Neural cell (in vitro differentiated cells): Measurements from ENCODE around the gene UTP14A. TPM values are rescaled to one million over a fixed set of nuclear protein-coding genes. Genes with fewer than 3 reads are reported as not detected.
"Not testable (repeated sequence)": the region's sequence is repeated elsewhere in the genome, so short reads cannot be mapped to it uniquely, and the experiment has no call there.

ENCODE experiments used
- H2AFZ ChIP-seq: fragments of 200-600, 300-800 bp; sonication (generic), shearing (Covaris generic); 2 replicates; pipeline ENCODE4 v1.6.0; 2014; ENCODE audit warnings: low read depth, mild to moderate bottlenecking, antibody characterized with exemption, low read length, moderate library complexity
- H3F3A ChIP-seq: fragments of 200-600 bp; shearing (Covaris generic); 2 replicates; pipeline ENCODE4 v1.6.1; 2016; ENCODE audit warnings: mild to moderate bottlenecking, moderate library complexity, mixed read lengths, antibody characterized with exemption, low read length; ENCODE audit not compliant: insufficient read depth, poor library complexity, severe bottlenecking
- H3K27ac ChIP-seq: fragments of 200-600, 300-800 bp; sonication (generic), shearing (Covaris generic); 2 replicates; pipeline ENCODE4 v1.5.1; 2014; ENCODE audit warnings: mild to moderate bottlenecking, low read length, moderate library complexity
- H3K27me3 ChIP-seq: fragments of 300-800, 200-600 bp; sonication (generic), shearing (Covaris generic); 2 replicates; pipeline ENCODE4 v1.6.0; 2014; ENCODE audit warnings: mild to moderate bottlenecking, low read depth, low read length, moderate library complexity; ENCODE audit not compliant: insufficient read depth
- H3K36me3 ChIP-seq: fragments of 300-800, 200-600 bp; sonication (generic), shearing (Covaris generic); 2 replicates; pipeline ENCODE4 v1.5.1; 2014; ENCODE audit warnings: mild to moderate bottlenecking, antibody characterized with exemption, low read length, moderate library complexity; ENCODE audit not compliant: insufficient read depth
- H3K4me2 ChIP-seq: fragments of 300-800, 200-600 bp; sonication (generic), shearing (Covaris generic); 2 replicates; pipeline ENCODE4 v1.6.0; 2014; ENCODE audit warnings: mild to moderate bottlenecking, low read length
- H3K4me3 ChIP-seq: fragments of 300-800, 200-600 bp; sonication (generic), shearing (Covaris generic); 2 replicates; pipeline ENCODE4 v1.5.1; 2014; ENCODE audit warnings: mild to moderate bottlenecking, low read length, moderate library complexity
- H3K79me2 ChIP-seq: fragments of 200-600 bp; shearing (Covaris generic); replicated peaks from 2 replicates; pipeline ENCODE4 v1.6.0; 2014; ENCODE audit warnings: mild to moderate bottlenecking, low read length, moderate library complexity; ENCODE audit not compliant: insufficient read depth
- H3K9ac ChIP-seq: fragments of 300-800, 200-600 bp; sonication (generic), shearing (Covaris generic); 2 replicates; pipeline ENCODE4 v1.6.1; 2016; ENCODE audit warnings: mild to moderate bottlenecking, low read length, mixed read lengths
- H3K9me2 ChIP-seq: fragments of 200-600 bp; shearing (Covaris generic); 2 replicates; pipeline ENCODE4 v1.6.1; 2016; ENCODE audit warnings: mild to moderate bottlenecking, low read length, mixed read lengths; ENCODE audit not compliant: insufficient read depth
- H3K9me3 ChIP-seq: fragments of 200-600, 300-800 bp; sonication (generic), shearing (Covaris generic); 2 replicates; pipeline ENCODE4 v1.6.1; 2016; ENCODE audit warnings: mild to moderate bottlenecking, mixed run types, low read length, moderate library complexity, mixed read lengths
- H4K20me1 ChIP-seq: fragments of 200-600 bp; shearing (Covaris generic); 2 replicates; pipeline ENCODE4 v1.6.1; 2016; ENCODE audit warnings: mild to moderate bottlenecking, mixed run types; ENCODE audit not compliant: insufficient read depth
- EP300 ChIP-seq: fragments of 450-650 bp; conservative IDR thresholded peaks from 2 replicates; pipeline ENCODE4 v1.6.1; 2014; ENCODE audit warnings: antibody characterized with exemption, mild to moderate bottlenecking, moderate library complexity; ENCODE audit not compliant: poor library complexity, severe bottlenecking
- EZH2 ChIP-seq: fragments of 200-600, 300-800 bp; shearing (Covaris generic), sonication (generic); IDR thresholded peaks from 2 replicates; pipeline ENCODE4 v1.6.1; 2014; ENCODE audit warnings: antibody characterized with exemption, low read length, borderline replicate concordance, mild to moderate bottlenecking; ENCODE audit not compliant: insufficient read depth, poor library complexity, severe bottlenecking
- MXI1 ChIP-seq: fragments of 450-650 bp; conservative IDR thresholded peaks from 2 replicates; pipeline ENCODE4 v1.6.1; 2014; ENCODE audit warnings: antibody characterized with exemption, mild to moderate bottlenecking; ENCODE audit not compliant: poor library complexity, severe bottlenecking
- POLR2AphosphoS5 ChIP-seq: IDR thresholded peaks from 2 replicates; pipeline ENCODE4 v1.6.1; 2012
- RAD21 ChIP-seq: fragments of 450-650 bp; conservative IDR thresholded peaks from 2 replicates; pipeline ENCODE4 v1.6.1; 2014; ENCODE audit warnings: antibody characterized with exemption, mild to moderate bottlenecking, moderate library complexity
- REST ChIP-seq: IDR thresholded peaks from 2 replicates; pipeline ENCODE4 v1.6.1; 2012; ENCODE audit warnings: borderline replicate concordance
- SMC3 ChIP-seq: fragments of 450-650 bp; conservative IDR thresholded peaks from 2 replicates; pipeline ENCODE4 v1.6.1; 2014; ENCODE audit warnings: antibody characterized with exemption, mild to moderate bottlenecking, moderate library complexity; ENCODE audit not compliant: poor library complexity
- TAF1 ChIP-seq: IDR thresholded peaks from 2 replicates; pipeline ENCODE4 v1.6.1; 2012; ENCODE audit warnings: low read depth
- polyA minus RNA-seq: library from RNA; depleted of rRNA, polyadenylated mRNA; stranded (reverse); fragments of >200 nt; gene quantifications from 2 replicates; pipeline ENCODE4 v1.2.3, GENCODE V29; 2014
- polyA plus RNA-seq: library from polyadenylated mRNA; depleted of rRNA; stranded (reverse); fragments of >200 nt; gene quantifications from 2 replicates; pipeline ENCODE4 v1.2.3, GENCODE V29; 2014
- TF ChIP-seq, protein P1 (sequence below): fragments of 450-650 bp; IDR thresholded peaks from 2 replicates; pipeline ENCODE4 v1.5.1; 2014; ENCODE audit warnings: antibody characterized with exemption, mild to moderate bottlenecking, moderate library complexity; ENCODE audit not compliant: poor library complexity, severe bottlenecking

The UTP14A gene
- polyA plus RNA-seq = 9.3 and 10.5 TPM in 2 replicates
- polyA minus RNA-seq = 14.1 and 17.0 TPM in 2 replicates

DNA sequence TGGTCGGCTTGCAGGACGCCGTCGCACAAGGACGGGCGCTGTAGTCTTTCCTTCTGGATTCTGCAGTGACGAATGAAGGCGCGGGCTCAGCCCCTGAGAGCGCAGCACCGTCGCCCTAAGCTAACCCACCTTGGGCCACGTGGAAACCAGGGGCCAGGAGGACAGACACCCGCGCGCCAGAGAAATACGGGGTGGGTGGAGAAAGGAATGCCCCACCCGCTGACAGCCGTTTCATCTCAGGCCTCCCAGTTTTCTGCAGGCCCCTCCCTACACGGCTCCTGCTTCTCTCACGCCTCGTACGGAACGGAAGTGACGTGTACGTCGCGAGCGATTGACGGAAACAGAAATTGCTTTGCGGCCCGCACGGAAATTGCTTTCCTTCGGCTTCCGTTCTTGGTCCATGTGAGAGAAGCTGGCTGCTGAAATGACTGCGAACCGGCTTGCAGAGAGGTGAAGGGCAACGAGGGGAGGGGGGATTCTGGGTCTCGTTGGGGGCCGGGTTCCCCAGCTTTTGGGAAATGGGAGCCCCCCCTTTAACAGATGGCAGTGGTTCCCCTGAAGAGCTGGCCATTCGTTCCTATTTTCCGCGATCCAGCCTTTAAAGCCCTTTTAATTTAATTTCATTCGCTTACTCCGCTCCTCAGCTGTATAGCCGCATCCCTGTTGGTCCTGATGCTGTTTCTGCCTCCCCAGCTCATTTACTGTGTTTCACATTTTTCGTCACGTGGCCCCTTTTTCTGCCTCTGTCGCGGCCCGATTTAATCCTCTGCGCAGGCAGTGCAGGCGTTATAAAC is at the start of gene UTP14A:
TSS of gene UTP14A (plus strand) at position 378 of the 794 bp plus-strand sequence. CDS start at position 425, 47 bp downstream.
- H3K9me3 ChIP-seq = no peaks in the 10 kb centered on the region
- H3K79me2 ChIP-seq = no peaks in the 10 kb centered on the region
- TF ChIP-seq MXI1 (peak; percentile 95), EP300 (peak; percentile 32), POLR2AphosphoS5 (peak; percentile 91), SMC3 (peak; percentile 40), EZH2 (no peak), RAD21 (peak; percentile 43), TAF1 (peak; percentile 32), REST (peak; percentile 73)
- TF ChIP-seq, protein P1, sequence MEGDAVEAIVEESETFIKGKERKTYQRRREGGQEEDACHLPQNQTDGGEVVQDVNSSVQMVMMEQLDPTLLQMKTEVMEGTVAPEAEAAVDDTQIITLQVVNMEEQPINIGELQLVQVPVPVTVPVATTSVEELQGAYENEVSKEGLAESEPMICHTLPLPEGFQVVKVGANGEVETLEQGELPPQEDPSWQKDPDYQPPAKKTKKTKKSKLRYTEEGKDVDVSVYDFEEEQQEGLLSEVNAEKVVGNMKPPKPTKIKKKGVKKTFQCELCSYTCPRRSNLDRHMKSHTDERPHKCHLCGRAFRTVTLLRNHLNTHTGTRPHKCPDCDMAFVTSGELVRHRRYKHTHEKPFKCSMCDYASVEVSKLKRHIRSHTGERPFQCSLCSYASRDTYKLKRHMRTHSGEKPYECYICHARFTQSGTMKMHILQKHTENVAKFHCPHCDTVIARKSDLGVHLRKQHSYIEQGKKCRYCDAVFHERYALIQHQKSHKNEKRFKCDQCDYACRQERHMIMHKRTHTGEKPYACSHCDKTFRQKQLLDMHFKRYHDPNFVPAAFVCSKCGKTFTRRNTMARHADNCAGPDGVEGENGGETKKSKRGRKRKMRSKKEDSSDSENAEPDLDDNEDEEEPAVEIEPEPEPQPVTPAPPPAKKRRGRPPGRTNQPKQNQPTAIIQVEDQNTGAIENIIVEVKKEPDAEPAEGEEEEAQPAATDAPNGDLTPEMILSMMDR = no peak
- peak within 1 kb of the TSS; percentile 40 for H2AFZ ChIP-seq
- H3K9me2 ChIP-seq = no peaks in the 10 kb centered on the region
- H3K27ac ChIP-seq = peak within 1 kb of the TSS; percentile 88
- no peaks in the 10 kb centered on the region for H3K27me3 ChIP-seq
- H3F3A ChIP-seq = no peaks in the 10 kb centered on the region
- no peaks in the 10 kb centered on the region for H4K20me1 ChIP-seq
- H3K9ac ChIP-seq = peak within 1 kb of the TSS; percentile 83
- no peaks in the 10 kb centered on the region for H3K36me3 ChIP-seq
- H3K4me2 ChIP-seq = peak within 1 kb of the TSS; percentile 55
- peak within 1 kb of the TSS; percentile 74 for H3K4me3 ChIP-seq

GRCh38 chrX:129859134-129859533 is 46.8 kb upstream of the UTP14A start:
- H4K20me1 ChIP-seq, H3K4me3 ChIP-seq, H3K27me3 ChIP-seq, H2AFZ ChIP-seq, H3K27ac ChIP-seq, H3F3A ChIP-seq, H3K9ac ChIP-seq, H3K9me2 ChIP-seq, H3K9me3 ChIP-seq, H3K79me2 ChIP-seq, H3K4me2 ChIP-seq, H3K36me3 ChIP-seq: not testable (repeated sequence)

DNA sequence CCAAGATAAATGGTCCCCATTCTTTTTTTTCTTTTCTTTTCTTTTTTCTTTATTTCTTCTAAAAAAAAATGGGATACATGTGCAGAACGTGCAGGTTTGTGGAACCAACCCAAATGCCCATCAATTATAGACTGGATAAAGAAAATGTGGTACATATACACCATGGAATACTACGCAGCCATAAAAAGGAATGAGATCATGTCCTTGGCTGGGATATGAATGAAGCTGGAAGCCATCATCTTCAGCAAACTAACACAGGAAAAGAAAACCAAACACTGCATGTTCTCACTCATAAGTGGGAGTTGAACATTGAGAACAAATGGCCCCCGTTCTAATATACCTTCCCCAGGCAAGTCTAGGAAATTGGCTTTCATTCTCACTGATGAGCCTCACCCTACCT is 39.6 kb upstream of the UTP14A start:
- not testable (repeated sequence) for H2AFZ ChIP-seq, H3K79me2 ChIP-seq, H3K36me3 ChIP-seq, H3K9me2 ChIP-seq, H3K27me3 ChIP-seq, H3K4me3 ChIP-seq, H3F3A ChIP-seq, H3K9me3 ChIP-seq, H3K4me2 ChIP-seq, H3K9ac ChIP-seq, H4K20me1 ChIP-seq, H3K27ac ChIP-seq
